PC-9 (cell line): ENCODE data around the gene HSPBP1.

Source experiments
- CTCF ChIP-seq: fragments of 200-600 bp; sonication (generic); conservative IDR thresholded peaks from 2 replicates; pipeline ENCODE4 v1.6.1; 2017; ENCODE audit warnings: mixed run types, antibody characterized with exemption, mild to moderate bottlenecking, moderate library complexity
- EZH2 ChIP-seq: fragments of 200-600 bp; sonication (generic); IDR thresholded peaks from 2 replicates; pipeline ENCODE4 v1.8.0; 2017; ENCODE audit warnings: antibody characterized with exemption, low read depth

DNA sequence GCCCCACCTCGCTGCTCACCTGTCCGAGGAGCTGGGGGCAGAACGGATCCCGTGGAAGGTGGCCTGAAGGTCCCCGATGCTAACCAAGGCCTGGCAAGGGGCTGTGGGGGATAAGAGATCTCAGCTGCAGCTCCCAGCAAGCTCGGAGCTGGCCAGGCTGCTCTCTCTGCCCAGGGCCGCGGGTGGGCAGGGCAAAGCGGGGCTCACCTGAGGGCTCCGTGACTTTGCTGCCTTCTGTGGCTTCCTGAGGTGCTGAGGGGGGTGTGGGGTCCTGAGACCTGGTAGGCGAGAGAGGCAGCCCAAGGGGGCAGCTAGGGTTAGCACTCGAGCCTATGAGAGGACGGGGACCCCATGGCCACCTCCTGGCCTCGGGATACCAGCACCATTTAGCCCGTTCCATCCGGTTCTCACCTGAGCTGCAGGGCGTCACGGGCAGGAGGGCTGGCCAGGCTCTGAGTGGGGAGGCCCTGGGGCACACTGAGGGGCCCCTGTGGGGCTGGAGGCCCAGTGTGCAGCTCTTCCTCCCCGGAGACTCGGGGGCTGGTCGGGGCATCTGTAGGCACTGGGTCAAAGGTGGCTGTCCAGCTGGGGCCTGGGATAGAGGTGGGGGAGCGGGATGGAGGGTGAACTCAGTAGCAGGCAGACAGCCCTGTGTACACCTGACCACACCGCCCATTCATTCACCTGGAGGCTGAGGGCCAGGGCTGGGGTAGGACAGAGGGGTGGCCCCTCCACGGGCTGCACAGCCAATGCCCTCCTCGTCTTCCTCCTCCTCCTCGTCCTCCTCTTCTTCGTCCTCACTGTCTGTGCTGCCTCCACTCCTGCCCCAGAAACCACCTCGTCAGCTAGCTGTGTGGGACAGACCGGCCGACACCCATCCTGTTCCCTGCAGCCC lies 48.3 kb downstream of the HSPBP1 start:
- TF ChIP-seq CTCF = no peak
- TF ChIP-seq EZH2 = no peak
